Testis (tissue), 2 donors: ENCODE data around the gene CHST13.

Experiments used
- CTCF ChIP-seq, 3 experiments: fragments of 450-650 bp in 2 of 3; fragments of 200-600 bp in 1 of 3; sonication (generic) in 1 of 3; IDR thresholded peaks; one replicate each; pipeline ENCODE4 v1.5.1; 2016 to 2019; ENCODE audit warnings: antibody characterized with exemption in 3 of 3, mild to moderate bottlenecking in 2 of 3, moderate library complexity in 1 of 3
- POLR2A ChIP-seq: fragments of 450-650 bp; IDR thresholded peaks from one replicate; pipeline ENCODE4 v1.6.1; 2017; ENCODE audit warnings: antibody characterized with exemption, mild to moderate bottlenecking, moderate library complexity

- TF ChIP-seq POLR2A (no peak), CTCF (IDR thresholded peaks at IDR 0.05) (no peak)
Measured at GRCh38 chr3:126551121-126551838, 27.3 kb downstream of the CHST13 start.
